ENCODE data around the gene P4HB.

The P4HB gene

DNA sequence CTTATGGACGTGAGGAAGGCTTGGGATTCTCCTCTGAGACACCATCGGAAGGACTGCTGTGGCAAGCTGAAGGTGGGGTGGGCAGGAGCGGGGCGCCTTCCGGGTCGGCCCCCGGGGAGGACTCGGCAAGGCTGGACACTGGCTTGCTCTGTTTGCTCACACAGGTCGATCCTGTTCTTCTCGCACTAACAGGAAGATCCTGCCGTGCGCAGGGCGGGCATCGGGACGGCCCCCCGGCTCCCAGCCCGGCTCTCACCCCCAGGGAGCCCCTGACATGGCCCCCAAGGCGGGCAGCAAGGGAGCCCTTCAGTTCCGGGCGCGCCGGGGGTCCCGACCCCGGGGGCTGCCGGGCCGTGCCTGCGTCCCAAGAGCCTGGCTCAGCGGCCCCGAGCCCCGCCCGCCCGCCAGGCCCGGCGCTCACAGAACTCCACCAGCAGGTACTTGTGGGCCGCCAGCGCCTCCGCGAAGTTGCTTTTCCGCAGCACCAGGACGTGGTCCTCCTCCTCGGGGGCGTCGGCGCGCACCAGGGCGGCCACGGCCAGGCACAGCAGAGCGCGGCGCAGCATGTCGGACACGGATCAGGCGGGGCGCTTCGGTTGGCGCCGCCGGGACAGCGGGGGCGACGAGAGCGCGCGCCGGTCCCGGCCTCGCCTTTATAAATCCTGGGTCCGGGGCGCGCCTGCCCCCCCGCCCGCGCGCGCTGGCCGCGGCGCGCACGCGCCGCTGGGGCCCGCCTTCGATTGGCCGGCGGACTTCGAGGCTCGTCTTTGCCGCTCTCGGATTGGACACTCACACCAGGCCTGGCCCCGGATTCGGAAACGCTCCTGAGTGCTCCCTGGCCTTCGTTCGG is at the start of gene P4HB:
TSS of gene P4HB (minus strand) at position 630 of the 850 bp plus-strand sequence. CDS start at position 566, 64 bp downstream.
- DNase-seq, result peak in 3 of 4 experiments; percentile 100

DNA sequence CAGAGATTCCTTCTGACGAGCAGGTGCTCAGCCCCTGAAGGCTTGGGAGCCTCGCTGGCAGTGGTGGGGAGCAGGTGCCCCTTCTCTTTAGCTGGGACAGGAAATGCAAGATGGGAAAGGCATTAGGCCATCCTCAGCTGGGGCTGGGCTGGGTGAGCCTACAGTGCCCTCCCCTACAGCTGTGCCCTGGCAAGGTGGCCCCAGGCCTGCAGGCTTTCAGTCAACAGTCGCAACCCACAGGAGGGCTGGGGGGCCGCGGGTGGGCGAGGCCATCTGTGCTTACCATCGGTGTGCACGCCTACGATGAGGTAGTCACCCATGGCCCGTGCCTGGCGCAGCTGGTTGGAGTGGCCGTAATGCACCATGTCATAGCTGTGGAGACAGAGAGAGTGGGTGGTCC is 48.9 kb upstream of the P4HB start:
- DNase-seq, result no peak

DNA sequence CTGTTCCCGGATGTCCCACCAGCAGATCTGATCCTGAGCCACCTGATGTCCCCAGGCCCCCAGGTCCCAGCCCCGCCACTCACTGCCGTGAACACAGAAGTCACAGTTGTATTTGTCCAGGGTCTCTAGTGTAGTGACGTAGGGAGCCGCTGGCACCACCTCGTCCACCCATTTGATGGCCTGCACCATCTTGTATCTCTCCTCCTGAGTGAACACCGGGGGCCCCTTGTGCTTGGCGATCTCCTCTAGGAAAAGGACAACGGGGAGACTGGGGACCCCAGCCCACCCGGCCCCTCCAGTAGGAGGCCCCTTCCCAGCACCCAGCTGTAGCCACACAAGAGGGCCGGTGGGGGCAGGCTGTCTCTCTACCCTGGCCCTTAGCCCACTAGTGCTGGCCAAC is 48.5 kb upstream of the P4HB start:
- no peak for DNase-seq

DNA sequence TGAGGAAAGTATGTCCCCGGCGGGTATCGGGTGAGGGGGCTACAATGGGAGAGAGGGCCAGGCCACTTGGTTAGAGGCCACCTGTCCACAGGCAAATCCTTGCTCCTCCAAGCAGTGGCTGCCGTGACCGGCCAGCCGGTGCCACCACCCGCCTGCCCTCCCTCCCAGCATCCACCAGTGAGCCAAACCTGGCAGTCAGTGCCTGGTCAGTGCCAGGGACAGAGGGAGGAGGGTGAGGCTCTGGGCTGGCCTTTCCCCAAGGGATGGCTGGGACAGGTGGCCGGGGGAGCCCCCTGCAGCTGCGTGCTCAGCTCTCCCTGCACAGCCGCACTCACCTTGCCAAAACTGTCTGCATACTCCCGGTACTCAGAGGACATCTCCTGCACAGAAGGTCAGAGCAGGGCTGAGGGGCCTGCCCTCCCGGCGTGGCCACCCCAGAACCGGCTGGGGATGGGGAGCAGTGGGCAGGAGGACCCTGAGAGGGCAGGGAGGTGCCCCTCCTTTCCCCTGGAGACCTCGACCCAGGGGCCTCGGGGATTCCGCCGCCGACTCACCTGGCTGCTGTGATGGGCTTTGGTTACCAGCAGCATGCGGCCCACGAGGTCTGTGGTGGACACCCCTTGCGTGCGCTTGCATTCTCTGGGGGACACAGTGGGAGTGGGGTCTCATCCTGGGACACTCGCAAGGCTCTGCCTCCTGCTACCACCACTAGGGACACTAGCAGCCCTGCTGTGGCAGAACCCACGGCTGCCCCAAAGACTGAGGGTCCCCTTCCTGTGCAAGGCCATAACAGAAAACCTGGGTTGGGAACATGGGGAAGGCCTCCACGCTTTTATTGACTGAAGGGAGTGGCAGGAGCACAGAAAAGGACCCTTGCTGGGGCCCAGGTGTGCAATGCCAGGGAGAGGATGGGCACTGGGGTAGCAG is 47.1 kb upstream of the P4HB start:
- no peak for DNase-seq

DNA sequence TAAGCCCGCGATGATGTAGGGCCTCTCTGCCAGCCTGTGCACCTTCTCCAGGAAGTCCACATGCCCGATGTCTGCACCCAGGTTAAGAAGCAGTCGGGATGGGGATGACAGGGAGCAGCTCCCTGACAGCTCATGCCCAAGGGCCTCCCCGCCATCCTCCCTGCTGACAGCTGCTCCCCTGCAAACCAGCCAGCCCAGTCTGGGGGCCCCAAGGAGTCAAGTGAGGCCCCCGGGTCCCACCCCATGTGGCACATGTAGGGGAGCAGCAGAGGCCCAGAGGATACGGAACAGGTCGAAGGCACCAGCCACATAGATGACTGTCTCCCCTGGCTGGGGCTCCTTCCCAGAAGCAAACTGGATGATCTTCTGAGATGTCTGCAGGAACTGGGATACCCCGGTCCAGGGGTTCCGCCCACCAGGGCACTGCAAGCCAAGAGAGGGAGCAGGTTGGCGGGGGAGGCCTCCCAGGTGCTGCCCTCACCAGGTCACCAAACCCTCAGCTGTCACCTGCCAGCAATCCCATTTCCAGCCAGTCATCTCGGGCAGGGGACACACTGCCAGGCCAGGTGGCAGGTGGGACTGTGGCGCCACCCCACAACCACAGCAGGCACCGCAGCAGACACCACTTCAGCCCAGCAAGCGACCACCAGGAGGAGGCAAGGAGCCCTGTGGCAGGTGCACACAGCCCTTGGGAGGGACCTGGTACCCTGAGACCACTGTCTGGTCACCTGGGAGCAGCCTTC is 46.3 kb upstream of the P4HB start:
- DNase-seq, result no peak

DNA sequence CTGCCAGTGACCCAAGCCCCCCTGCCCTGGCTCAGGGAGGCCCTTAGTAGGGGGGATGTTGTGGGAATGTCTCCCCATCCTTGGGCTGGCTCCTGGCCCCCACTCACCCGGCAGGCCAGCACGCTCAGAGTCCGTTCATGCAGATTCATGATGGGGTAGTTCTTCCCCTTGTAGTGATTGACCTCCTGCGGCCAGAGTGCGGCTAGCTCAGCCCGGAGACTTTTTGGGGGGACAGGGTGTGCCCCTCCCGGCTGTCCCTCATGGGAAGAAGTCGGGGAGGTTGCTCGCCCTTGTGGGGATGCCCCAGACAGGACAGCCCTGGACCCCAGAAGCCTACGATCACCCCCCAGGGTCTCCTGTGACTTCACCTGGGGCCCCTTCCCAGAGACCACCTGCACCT is 45.7 kb upstream of the P4HB start:
- DNase-seq, result no peak

DNA sequence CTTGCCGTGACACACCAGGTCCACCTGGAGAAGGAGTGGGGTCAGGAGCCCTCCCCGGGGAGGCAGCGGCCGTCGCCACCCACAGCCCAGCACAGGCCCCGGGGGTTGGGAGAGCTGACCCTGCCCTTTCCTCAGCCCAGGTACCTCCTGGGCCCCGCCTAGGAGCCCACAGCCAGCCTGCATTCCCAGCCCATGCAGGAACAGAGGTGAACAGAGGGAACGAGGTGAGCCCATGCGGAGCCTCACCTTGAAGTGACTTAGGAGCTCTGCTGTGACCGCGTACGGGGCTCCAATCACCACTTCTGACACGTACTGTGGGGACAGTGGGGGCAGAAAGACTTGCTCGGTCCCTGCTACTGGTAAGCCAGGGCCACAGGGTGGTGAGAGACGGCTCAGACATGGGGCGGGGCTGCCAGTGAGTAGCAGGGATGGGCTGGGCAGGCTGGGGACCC is 45.1 kb upstream of the P4HB start:
- no peak for DNase-seq

DNA sequence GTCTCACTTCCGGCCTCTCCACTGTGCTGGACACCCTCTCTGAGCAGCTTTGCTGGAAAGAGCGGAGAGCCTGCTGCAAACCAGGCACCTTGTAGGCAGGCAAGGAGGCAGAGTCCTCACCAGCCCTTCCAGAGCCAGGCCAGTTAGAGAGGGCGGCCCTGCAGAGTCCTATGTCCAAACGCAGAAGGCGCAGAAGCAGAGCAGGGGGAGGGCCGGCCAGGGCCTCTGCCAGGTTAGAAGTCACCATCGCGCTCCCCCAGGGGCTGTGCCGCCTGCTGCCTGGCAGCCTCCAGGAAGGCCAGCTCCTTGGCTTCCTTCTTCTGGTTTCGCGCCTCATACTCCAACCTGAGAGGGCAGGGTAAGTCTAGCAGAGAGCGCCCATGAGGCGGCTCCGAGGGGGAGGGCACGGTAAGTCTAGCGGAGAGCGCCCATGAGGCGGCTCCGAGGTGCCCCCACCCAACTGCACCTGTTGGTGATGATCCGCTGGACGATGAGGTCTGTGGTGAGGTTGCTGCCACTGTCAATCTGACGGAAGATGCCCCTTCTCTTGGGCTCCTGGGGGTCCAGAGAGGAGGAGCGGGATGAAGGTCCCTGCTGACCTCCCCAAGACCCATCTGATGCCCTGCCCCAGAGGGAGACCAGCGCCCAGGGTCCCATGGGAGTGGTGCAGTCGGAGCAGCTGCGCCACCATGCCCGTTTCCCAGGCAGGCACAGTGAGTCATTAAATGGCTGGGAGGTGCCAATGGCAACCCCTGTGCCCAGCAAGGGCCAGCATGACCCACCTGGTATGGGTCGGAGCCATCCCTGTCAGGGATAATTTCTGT is 44.5 kb upstream of the P4HB start:
- DNase-seq, result no peak

DNA sequence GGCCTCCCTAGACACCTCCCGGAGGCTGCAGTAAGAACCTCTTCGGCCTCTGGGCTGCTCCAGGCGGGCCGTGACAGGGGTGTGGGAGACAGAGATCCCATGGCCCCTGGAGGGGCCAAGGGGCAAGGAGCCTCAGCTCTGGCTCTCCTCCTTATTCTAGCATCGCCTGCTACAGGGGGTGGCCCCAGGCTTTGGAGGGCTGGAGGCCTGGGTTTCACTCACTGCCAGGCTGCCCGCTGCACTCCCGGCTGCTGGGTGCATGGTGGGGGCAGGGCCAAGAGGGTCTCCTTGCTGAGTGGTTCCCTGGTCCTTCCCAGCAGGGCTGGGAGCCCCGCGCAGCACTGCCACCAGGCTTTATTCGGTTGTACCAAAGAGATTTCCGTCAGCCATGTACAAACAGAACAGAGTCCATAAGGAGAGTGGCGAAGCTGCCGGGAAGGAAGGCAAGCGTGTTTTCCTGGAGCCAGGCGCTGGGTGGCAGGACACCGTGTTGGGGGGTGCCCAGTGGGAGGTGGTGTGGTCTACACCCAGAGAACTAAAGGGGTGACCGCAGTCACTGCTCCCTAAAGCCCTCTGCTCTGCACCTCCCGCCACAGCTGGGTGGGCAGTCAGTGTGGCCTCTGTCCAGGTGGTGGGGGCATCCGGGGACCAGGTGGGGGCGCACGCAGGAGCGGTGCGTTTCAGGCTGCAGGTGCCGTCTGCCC is 43.7 kb upstream of the P4HB start:
- DNase-seq, result no peak

DNA sequence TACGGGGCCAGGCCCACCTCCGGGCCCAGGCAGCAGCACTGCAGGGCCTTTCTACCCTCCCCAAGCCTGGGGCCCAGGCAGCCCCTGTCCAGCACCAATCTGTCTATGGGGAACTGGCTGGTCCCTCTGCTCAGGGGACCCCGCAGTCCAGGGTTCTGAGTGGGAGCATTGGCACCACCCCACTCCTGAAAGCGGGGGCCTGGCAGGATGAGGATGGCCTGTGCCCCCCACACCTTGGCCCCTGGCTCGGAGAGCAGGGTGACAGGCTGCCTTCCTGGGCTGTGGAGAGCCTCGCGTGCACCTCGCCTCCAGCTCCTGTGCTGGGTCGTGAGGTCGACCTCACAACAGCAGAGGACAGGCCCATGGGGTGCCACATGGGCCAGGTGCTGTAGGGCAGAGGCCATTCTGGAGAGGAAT is 43.1 kb upstream of the P4HB start:
- DNase-seq, result no peak

DNA sequence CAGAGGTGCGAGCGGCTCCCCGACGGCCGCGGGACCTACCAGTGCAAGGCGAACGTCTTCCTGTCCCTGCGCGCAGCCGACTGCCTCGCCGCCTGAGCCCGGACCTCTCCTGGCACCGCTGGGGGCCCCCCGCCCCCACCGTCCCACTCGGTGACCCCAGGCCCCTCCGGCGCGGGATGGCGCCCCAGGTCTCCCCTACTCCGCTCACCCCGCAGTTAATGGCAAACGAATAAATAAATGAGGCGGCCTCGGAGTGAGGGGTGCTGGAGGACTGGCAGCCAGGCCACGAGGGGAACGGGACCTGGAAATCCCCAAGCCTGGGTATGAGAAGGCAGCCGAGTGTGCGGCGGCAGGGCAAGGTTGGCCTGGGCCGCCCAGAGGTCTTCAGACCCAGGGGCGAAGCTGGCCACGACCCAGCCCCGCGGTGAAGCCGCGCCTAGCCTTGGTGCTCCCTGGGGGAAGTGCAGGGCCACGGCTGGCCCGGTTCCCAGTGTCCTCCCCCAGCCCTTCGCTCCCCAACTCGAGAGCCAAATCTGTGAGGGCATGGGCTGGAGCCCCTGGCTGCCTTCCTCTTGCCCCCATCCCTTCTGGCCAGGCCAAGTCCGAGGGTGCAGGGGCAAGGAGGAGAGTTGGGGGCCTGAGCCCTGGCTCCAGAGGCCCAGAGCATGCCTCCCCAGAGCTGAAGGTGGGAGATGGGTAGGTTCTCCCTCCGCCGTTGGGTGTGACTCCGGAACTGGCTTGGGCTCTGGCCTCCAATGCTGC is 42.5 kb upstream of the P4HB start:
- no peak for DNase-seq

DNA sequence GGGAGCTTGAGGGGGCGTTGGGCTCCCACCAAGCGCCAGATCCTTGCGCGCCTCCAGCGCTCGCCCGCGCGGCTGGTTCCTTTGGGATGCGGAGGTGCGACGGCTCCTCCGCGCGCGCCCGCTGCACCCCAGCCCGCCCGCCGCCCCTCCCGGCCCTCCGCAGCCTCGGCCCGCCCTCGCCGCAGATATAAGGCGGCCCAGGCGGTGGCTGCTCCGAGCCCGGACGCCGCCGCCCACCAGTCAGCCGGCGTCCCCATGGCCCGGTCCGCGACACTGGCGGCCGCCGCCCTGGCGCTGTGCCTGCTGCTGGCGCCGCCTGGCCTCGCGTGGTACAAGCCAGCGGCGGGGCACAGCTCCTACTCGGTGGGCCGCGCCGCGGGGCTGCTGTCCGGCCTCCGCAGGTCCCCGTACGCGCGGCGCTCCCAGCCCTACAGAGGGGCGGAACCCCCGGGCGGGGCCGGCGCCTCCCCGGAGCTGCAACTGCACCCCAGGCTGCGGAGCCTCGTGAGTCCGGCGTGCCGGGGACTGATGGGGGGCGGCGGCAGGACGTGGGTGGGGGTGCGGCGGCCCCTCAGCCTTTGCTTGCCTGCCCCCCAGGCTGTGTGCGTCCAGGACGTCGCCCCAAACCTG is 41.8 kb upstream of the P4HB start, which contains the start of gene NPB:
TSS of gene NPB (plus strand) at position 216 of the 630 bp plus-strand sequence. CDS start at position 256, 40 bp downstream.
- no peak for DNase-seq

DNA sequence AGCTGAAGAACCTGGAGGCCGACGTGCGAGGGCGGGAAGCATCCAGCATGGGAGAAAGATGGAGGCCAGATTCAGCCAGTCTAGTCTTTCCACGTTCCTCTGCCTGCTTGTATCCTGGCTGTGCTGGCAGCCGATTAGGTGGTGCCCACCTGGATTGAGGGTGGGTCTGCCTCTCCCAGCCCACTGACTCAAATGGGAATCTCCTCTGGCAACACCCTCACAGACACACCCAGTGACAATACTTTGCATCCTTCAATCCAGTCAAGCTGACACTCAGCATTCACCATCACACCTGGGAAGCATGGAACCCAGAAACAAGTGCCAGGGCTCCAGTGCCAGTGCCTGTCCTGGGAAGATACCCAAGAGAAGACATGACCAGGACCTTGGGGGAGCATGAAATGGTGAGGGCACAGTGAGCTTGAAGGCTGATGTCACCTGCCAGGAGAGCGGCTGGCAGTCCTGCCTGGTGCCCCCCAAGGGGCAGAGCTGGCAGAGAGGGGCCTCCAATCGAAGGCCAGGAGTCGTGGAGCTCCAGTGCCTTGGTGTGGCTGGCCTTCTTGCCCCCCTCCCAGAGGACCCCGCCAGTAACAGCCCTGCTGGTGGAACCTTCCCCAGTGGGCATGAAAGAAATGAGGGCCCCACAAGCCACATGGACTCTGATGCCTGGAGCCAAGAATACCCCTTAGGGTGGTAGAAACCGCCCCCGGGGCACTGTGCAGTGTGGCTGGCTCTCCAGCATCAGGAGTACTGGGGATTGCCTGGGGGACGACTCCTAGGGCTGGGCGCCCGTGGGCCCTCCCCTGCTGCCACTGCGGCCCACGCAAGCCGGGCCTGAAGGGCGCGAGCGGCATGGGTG is 41.1 kb upstream of the P4HB start:
- DNase-seq, result no peak

DNA sequence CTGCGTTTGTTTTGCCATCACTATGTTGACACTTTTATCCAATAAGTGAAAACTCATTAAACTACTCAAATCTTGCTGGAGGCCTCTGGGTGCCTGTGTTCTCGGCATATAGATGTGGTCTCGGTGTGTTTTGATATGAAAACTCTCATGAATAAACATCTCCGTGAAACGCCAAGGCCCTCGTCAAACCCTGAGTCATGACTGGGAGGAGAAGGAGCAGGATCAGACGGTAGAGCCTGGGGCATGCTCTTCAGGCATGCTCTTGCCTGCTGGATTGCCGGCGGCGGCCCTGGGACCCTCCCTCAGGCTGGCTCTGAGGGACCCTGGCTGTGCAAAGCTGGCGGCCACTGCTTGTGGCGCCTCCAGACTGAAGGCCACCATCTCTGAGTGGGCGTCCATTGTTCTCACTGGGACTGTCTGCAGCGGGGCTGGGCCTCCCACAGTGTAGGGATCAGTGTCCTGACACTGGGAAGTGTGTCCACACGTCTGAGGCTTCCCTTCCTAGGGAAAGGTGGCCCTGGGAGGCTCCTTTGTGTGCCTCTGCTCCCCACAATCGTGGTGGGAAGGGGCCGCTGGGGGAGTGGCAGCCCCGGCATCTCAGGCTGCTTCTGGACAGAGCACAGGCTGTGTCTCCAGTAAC is 40.0 kb upstream of the P4HB start:
- no peak for DNase-seq

DNA sequence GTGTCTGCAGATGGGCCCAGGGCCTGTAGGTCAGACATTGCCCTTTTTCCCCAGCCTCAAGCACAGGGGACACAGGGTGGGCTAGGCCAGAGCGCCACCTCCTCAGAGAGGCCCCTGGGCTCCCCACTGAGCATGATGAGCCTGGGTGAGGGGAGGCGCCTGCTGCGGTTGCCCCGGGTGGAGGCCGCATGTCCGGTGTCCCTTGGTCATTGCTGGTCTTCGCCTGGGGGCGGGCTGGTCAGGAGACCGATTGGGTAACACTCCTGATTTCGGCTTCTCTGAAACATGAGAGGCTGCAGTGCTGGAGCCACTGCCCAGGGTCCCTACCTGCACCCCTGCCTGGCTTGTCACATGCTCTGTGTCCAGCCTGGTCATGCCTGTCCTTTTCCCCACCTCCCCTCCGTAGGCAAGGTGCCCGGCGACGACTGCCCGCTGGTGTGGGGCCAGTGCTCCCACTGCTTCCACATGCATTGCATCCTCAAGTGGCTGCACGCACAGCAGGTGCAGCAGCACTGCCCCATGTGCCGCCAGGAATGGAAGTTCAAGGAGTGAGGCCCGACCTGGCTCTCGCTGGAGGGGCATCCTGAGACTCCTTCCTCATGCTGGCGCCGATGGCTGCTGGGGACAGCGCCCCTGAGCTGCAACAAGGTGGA is 39.3 kb upstream of the P4HB start:
- no peak for DNase-seq

DNA sequence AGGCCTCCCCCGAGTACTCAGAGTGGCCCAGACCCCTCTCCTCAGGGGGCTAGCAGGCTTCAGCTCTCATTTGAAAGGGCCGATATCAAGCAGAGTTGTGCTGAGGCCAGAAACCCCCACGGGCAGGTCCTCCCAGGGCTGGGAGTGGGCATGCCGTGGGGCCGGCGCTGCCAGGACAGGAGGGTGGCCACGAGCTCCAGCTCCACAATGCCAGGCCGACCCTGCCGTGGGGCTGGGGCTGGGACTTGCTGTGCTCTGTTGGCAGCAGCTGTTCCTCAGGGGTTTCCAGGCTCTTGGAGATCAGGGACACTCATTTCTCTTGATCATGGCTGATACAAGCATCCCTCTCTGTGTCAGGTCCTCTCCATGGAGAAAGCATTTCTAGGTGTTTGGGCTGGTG is 38.5 kb upstream of the P4HB start:
- DNase-seq, result no peak

DNA sequence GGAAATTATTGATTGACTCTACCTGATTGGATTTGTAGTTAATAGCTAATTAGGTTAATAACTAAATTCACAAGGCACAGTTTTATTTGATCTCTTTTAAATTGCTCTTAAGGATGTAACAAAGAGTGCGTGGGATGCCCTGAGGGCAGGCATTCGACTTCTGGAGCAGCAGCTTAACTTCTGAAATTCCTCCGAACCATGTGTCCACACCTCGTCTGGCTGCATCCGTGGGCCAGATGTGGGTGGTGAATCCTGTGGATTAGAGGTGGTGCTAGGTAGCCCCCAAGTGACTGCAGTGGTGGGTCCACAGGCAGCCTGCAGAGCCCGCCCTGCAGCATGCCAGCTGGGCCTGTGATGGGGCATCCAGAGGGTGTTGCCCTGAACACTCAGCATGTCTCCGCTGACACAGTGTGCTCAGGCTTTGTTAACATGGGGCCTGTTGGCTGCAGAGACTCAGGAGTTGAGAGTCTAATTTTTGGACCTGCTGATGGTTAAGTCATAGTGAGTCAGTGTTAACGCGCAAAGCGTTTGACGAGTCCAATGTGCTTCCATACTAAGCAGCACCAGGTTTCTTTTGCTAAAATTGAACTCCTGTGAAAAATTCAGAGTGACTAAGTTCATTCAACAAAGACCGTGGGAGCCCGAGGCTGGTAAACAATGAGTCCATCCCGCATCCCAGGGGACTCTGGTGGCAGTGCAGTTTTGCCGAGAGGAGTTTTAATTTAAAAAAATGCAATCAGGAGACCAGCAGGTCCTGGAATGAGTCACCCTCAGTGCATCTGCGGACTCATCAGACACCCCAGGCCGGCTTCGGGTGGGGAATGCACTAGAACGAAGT is 37.9 kb upstream of the P4HB start:
- DNase-seq, result no peak
